GM18502 (cell line): ENCODE measurements around the gene WNK2.

ENCODE experiments used
- ATAC-seq: cut with Tn5 transposase; IDR thresholded peaks from one replicate; pipeline ENCODE4 v1.9.1; 2021; ENCODE audit warnings: mild to moderate bottlenecking; ENCODE audit not compliant: unreplicated experiment, poor library complexity

WNK2 gene

DNA sequence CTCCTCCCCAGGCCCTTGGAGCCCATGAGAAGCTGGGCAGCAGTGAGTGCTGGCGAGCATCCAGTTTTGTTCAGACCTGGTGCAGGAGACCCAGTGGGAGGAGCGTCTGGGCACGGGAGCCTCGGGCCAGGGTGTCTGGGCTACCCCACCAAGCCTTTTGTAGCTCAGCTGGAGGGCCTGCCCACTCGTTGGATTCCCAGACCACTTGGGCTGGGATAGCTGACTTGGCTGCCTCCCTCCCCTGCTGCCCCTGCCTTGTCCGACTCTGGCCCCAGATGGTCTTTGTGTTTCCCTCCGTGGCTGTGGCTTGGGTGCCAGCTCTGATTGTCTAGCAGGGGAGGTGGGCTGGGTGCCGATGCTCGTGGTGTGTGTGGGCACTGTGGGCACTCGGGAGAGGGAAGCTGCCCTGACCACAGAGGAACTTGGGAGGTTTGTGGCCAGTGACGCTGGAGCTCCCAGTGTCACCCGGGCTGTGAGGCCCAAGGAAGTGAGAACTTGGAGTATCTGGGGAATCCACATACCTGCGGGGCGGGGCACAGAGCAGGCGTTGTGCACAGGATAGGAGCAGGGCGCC, 47.3 kb downstream of the WNK2 start:
- no peak for ATAC-seq

DNA sequence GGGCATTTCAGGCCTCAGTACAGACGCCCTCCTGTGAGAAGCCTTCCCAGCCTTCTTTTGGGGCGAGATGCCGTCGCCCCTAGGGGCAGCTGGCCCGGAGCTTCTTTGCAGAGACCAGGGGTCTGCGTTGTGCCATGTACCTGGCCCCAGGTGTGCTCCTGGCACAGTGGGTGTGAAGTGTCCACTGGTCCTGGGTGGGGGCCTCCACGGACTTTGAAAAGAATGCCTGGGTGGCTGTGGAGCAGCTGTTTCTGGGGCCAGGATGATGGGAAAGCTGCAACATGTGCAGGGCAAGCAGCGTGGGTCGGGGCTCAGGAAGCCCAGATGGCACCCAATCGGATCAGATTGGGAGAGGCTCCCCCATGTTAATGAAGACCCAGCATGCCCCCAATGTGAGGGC, 47.8 kb downstream of the WNK2 start:
- no peak for ATAC-seq

DNA sequence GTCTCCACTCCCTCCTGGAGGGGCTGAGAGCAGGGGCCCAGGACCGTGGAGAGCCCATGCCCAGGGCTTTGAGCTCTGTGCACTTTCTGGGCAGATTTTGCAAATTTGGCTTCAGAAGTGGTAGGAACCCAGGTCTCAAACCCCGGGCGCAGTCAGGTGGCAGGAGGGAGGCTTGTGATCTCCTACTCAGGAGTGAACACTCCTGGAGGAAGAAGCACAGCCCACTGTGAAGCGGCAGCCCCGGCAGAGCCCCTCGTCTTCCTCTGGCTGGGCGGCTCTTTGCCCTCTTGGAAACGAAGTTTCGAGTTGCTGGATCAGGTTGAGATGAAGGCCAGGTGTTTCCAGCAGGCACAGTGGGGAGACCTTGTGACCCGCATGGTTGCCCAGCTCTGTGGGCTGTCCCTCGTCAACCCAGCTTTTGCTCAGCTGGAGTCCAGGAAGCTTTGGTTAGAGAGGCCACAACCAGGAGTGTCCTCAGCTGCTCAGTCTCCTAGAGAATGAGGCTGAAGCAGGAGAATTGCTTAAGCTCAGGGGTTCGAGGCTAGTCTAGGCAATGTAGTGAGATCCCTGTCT, 48.5 kb downstream of the WNK2 start:
- ATAC-seq: no peak

DNA sequence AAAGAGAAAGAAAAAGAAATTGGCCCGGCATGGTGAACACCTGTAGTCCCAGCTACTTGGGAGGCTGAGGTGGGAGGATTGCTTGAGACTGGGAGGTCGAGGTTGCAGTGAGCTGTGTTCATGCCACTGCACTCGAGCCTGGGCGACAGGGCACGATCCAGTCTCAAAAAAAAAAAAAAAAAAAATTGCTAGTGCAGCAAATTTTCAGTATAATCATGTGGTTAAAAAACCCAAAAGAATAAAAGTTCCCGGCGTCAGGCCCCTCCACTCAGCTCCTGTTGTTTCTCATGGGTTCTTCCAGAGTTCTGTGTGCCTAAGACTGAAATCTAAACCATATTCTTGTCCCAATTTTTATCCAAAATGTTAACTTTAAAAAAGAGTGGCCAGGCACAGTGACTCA, 49.1 kb downstream of the WNK2 start:
- no peak for ATAC-seq

DNA sequence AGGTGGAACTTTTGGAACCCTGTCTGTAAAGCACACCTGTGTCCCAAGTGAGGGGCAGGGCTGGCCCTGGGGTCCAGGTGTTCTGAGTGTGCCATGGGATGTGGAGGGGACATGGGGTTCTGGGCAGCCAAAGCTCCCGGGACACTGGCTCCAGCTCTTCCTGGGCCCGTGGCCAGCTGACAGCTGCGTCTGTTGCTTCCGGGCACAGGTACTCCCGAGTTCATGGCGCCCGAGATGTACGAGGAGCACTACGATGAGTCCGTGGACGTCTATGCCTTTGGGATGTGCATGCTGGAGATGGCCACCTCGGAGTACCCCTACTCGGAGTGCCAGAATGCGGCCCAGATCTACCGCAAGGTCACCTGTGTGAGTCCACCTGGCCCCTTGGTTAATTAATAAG, 50.7 kb downstream of the WNK2 start:
- ATAC-seq: no peak

DNA sequence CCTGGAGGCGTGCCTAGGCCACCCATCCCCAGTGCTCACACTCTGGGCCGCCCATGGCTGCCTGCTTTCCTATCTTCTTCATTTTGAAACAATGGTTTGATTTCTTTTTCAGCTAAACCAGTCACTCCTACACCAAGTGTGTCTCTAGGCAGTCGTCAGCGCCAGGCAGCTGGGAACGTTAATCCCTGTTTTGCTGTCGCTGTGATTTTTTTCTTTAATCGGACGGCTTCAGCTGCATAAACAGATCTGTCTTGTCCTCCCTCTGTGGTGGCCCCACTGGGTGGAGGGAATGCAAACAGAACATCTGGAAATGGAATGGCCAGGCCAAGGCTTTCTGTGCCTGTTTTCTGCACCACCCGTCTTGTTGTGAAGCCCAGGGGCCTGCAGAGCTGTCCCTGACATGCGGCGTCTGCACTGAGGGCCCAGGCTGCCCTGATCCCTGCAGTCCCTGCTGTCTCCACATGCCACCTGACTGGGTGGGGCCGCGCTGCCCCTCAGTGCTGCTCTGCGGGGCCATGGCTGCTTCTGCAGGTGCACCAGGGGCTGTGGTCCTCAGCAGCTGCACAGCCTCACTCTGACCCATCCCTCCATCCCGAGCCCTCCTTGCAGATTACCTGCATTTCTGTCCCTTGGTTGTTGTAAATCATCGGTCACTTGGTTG, 51.5 kb downstream of the WNK2 start:
- ATAC-seq: no peak

DNA sequence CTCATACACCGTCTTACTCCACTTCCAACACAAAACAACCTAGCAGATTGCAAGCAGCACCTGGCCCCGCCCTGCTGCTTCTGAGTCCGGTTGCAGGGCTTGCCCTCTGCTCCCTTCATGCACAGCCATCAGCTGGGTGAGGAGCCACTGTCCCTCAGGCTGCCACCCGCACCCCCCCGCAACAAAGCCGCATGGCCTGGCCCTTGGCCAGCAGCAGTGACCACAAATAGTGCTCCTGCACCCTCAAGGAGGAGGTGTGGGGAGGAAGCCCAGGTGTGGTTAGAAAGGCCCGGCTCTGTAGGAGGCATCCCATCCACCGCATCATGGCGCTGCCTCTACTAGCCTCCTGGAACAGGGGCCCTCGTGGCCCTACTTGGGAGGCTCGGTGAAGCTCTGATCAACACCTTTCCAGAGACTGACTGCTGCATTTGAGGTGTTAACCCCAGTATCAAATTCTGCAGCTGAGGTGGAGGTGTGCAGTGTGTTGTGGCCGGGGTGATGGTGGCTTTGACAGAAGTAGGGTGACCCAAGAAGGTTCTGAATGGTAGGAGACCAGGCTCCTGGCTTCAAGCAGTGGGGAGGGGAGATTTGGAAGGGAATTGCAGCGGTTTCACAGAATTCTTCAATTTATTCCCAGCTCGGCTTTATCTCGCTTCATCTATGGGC, 52.7 kb downstream of the WNK2 start:
- no peak for ATAC-seq

DNA sequence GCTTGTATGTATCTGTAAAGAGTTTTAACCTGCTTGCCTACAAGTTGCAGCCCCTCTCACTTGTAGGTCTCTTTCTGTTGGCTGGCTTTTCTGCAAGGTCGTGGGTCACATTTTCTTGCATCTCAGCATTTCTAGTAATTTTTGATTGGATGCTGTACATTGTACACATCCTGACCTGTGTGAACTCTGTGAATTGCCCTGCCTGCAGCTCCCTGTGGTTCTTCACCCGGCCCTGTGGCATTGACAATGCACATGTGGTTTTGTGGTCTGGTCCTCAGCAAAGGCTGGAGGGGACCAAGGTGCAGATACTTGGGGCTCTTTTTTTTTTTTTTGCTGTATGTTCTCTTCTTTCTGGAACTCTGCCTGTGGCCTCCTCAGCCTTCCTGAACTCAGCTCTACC, 53.6 kb downstream of the WNK2 start:
- no peak for ATAC-seq

DNA sequence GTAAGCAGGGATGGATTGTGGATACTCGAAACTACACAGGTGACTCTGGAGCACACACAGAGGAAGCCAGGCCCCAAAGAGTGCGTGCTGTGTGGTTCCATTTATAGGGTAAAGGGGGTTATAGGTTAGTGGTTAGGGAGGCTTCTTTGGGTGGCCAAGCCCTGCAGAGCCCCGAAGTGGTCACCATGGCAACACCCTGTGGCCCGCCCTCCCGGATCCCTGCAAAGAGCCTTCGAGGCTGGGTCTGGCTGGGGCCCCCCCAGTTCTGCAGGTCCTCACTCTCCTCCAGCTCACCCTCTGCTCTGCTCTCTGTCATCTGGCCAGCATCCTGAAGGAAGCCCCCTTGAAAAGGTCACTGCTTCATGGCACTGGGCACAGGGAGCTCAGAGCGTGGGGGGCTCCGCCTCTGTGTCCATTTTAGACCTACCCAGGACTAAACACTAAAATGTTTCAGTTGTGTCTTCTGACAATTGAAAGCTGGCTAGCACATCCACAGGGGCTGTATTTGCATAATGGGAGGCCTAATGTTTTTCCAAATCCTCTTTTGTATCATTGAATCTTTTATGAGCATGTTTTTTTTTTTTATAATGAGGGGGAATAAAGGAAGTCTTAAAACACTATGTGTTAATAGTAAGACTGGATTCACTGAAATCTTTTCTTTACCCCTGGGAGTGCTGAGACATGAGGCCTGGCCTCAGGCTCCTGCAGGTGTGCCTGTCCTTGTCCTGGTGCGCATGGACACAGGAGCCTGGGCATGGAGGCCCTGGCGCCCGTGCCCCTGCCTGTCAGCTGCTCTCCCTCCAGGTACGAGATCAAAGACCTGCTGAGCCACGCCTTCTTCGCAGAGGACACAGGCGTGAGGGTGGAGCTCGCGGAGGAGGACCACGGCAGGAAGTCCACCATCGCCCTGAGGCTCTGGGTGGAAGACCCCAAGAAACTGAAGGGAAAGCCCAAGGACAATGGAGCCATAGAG, 55.3 kb downstream of the WNK2 start:
- no peak for ATAC-seq

DNA sequence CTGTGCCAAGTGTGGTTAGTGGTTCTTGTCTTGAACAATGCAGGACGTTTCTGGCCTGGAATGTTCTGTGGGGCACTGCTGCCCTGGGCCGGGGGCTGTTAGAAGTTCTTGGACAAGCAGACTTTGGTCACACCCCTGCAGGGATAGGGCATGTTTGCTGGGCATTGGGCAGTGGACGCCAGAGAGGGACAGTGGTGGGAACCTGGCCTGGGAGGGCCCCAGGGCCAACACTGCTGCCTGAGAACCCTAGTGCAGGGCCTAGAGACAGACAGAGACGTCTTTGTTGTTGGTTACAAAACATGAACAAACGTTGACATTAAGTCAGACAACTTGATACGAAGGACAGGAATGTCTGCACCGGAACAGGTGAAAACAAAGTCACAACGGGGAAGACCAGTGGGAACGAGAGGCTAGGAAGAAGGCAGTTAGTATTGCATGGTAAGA, 57.0 kb downstream of the WNK2 start:
- ATAC-seq: no peak

DNA sequence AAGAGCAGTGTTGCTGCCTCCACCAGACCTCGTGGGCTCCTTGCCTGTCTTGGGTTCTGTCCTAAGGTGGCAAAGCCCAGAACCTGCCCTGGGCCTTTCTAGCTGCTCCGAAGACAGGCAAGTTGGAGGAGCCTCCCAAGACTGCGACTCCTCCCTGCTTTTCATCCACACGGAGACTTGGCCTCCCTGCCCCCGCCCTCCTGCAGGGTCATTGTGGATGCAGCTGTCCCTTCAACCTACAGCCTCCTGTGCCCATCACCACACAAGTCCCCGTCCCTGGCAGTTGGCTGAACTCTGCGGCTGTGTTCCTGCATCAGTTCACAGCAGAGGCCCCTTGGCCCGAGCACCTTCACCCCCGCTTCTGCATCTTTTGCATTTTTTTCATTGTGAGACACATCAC, 59.2 kb downstream of the WNK2 start:
- ATAC-seq: no peak

DNA sequence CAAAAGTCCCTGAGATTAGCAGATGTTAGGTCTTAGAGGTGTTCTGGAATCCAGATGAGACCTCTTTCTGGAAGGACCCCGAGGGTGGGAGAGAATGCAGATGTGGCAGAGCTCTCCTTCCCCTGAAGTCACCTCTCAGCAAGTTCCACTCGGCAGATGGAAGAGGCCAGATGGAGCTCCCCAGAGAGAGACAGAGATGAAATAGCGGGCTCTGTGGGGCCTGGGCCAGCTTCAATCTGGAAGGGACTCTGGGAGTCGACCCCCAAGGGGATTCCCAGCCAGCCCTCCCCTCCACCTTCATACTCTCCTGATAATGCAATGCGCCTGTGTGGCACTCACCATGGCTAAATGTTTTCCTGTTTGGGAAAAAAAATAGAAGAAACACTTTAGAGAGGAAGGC, 60.2 kb downstream of the WNK2 start:
- no peak for ATAC-seq

DNA sequence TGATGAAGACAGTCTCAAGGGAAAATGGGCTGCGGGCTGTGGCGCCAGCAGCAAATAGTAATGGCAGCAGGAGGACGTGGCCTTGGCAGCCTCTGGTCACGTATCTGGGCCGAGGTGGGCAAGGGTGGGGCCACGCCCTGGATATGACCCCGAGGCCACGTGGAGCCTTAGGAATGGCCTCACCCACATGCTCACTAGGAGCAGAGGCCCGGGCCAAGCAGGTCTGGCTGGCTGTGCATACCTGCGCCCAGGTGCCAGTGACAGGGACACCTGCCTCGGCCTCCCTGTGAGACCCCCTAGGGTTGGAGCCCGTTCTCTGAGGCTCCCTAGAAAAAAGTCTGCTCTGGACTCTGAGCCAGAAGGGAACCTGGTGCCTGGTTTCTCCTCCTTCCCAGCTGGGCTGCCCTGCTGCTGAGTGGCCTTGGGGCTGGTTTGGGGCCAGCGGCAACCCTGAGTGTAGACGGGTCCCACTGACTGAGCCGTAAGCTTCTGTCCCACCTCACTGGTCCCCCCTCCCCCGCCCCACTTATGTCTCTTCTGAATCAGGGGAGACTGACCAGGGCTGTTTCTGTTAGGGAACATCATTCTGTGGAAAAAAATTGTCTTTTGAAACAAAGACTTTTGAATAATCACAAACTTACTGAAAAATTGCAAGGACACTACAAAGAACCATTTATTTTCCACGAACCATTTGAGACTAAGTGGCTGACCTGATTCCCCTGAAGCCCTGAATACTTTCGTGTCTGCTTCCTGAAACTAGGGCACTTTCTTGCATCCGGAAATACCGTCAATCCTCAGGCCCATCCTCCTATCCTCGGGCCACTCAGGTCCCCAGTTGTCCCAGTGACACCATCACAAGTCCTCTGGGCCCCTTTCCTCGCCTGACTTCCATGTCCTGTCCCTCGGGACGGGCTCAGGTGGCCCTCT, 60.8 kb downstream of the WNK2 start:
- no peak for ATAC-seq

DNA sequence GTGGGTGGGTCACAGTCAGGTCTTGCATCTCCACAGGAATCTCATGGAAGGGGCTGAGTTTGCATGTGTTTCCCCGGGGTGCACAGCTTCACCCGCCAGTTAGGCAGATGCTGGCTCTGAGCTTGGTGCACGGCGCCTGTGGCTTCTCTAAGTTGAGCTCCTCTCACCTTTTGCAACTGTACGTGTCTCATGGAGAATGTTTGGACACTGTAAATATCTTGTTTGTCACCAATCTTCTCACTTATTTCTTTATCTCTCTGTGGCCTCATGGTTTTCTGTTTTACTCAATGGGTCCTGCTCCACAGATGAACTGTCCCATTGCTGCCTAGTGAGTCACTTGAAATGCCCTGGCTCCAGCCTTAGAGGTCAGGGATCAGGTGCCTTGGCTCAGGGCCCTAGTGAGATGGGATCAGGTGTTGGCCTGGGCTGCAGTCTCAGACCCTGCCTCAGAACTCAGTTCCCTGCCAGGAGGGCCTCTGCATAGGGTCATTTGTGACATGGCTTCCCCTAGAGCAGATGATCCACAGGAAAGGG, 61.6 kb downstream of the WNK2 start:
- no peak for ATAC-seq

DNA sequence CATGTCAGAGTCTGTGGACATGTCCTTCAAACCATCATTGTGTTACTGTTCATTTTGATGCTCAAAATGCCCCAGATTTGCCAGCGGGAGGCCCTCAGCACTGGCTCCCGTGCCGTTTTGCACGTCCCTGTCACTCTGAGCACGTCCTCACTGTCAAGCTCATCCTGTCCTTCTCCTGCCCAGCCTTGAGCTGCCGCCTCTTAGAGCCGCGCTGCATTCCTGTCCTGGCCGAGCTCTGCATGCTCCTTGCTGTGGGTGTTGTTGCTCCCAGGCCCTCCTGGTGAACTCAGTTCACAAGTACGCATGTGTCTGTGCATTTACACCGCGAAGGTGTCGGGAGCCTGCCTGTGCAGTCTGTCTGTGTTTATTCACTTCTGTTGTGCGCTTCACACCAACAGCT, 62.2 kb downstream of the WNK2 start:
- ATAC-seq: no peak

DNA sequence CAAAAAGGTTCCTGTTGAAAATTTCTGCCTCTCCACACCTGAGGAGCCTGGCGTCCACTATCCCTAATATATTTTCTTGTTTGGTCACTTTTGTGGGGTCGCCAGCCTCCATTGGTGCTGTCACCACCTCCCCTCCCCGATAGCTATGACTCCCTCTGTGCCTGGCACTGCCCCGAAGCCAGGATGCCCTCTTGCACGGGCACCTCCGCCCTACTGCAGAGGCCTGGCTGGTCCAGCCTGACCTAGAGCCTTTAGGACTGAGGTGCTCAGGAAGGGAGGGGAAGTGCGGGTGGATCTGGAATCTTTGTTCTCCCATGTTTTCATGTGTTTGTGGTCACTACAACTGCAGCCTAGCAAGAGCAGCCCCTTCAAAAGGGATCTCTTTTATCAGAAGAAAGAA, 62.6 kb downstream of the WNK2 start:
- ATAC-seq: no peak

DNA sequence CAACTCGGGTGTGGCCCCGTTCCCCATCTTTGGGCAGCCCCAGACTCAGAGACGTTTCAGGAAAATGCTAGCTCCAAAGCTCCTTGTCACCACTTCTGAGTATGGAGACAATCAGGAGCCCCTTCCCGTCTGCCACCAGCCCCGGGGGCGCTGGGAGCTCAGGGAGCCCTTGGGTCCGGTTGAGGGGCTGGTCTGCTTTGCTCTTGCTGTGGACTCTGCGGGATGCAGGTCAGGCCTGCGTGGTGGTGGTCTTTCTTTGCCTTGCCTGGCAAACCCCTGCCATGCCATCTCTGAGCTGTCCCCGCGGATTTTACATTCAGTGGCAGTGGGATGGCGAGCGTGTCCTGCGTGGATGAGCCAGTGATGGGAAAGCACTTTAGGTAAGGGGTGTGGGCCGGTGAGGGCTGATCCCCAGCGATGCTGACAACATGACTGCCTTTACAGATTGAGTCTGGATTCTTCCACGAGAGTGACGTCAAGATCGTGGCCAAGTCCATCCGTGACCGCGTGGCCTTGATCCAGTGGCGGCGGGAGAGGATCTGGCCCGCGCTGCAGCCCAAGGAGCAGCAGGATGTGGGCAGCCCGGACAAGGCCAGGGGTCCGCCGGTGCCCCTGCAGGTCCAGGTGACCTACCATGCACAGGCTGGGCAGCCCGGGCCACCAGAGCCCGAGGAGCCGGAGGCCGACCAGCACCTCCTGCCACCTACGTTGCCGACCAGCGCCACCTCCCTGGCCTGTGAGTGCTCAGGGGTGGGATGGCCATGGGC, 63.3 kb downstream of the WNK2 start:
- no peak for ATAC-seq

DNA sequence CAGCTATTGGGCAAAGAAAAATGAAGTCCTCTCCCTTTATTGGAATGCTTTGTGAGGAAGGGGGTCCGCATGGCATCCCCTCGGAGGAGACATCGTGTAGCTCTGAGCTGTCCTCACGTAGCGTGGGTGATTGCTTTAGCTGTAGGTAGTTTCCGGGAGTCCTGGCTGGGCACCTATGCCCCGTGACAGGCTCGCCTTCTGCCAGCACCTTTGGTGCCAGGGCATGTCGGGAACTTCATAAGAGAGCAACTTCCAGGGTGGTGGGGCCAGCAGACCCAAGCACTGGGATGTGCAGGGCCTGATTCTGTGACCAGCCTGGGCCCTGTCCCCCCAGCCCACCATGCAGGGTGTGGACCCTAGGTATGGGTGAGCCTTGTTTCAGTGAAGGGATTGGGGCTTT, 64.0 kb downstream of the WNK2 start:
- no peak for ATAC-seq
